Stomach smooth muscle (tissue), 2 donors: ENCODE measurements around the gene PARM1.
A peak's percentile ranks its signal among the peaks of the same experiment; 100 is the strongest.

Experiments used
- H3K27ac ChIP-seq: one replicate; pipeline ENCODE4 v1.7.0; 2013; ENCODE audit warnings: mild to moderate bottlenecking, low read length, inconsistent platforms
- H3K27me3 ChIP-seq, 2 donors: one replicate each; pipeline ENCODE4 v1.7.0; 2013; ENCODE audit warnings: low read length in 2 of 2; ENCODE audit not compliant: insufficient read depth in 2 of 2, control insufficient read depth in 1 of 2
- H3K36me3 ChIP-seq, 2 donors: one replicate each; pipeline ENCODE4 v1.7.0; 2013; ENCODE audit warnings: low read length in 2 of 2; ENCODE audit not compliant: control insufficient read depth in 2 of 2, insufficient read depth in 2 of 2
- H3K4me1 ChIP-seq: one replicate; pipeline ENCODE4 v1.7.0; 2013; ENCODE audit warnings: low read length; ENCODE audit not compliant: control insufficient read depth, insufficient read depth
- H3K4me3 ChIP-seq, 2 donors: one replicate each; pipeline ENCODE4 v1.7.0; 2013; ENCODE audit warnings: low read length in 2 of 2
- H3K9ac ChIP-seq, 2 donors: one replicate each; pipeline ENCODE4 v1.7.0; 2013; ENCODE audit warnings: low read length in 2 of 2, mild to moderate bottlenecking in 1 of 2
- H3K9me3 ChIP-seq, 2 donors: one replicate each; pipeline ENCODE4 v1.7.0; 2013; ENCODE audit warnings: low read length in 2 of 2; ENCODE audit not compliant: control insufficient read depth in 2 of 2
- donor health status: healthy.
- donor health status: Pancreatic carcinoma.

Gene PARM1

DNA sequence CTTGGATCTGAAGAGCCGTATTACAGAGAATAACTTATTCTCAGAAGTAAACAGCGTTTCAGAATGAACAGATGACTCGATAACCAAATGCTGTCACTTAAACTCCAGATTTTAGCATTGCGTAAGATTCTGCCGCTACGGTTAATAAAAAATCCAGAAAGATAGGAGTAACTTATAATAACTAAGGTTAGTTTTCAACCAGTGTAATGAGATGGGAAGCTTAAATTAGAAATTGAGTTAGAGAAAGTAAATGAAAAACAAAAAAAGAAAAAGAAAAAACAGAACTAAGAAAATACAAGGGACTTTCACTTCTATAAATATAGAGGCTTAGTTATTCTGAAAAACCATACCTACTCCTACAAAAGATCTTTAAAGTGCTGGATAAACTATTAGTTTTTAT, 13.1 kb upstream of the PARM1 start:
- Histone ChIP-seq H3K27ac (no peak overlapping the region), H3K4me1 (no peaks in the 10 kb centered on the region), H3K9ac (no peak overlapping the region), H3K9me3 (no peaks in the 10 kb centered on the region), H3K27me3 (no peaks in the 10 kb centered on the region), H3K4me3 (no peak overlapping the region), H3K36me3 (no peaks in the 10 kb centered on the region)

DNA sequence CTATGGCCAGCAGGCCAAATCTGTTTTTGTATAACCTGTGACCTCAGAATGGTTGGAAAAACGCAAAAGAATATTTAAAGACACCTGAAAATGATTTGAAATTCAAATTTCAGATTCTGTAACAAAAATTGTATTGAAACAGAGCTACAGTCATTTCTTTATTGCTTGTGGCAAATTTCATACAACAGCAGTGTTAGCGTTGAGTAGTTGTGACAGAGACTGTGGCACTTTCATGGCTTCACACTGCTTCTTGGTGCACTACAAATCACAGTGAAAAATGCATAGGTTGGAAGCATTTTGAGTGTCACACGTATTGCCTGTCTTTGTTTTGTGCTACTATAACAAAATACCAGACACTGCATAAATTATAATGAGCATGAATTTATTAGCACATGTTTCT, 12.2 kb upstream of the PARM1 start:
- Histone ChIP-seq H3K36me3 (no peaks in the 10 kb centered on the region), H3K27me3 (no peaks in the 10 kb centered on the region), H3K27ac (no peak overlapping the region), H3K9ac (no peak overlapping the region), H3K4me1 (no peaks in the 10 kb centered on the region), H3K9me3 (no peaks in the 10 kb centered on the region), H3K4me3 (no peak overlapping the region)

DNA sequence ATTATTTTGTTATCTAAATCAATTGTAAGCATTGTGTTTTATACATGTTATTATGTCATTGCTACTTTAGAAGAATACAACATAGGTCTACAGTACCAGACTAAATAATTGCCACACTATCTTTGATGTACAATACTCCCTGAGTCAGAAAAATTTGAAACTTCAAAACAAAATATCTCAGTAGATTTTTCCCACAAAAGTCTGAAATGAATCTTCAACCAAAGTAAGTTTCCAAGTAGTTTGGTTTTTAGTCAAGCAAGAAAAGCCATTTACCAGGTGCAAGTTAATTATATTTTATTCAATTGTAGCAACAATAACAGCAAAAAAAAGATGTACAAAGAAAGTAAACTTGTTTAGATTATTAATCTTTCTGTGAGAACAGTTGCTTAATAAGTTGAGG, 11.4 kb upstream of the PARM1 start:
- Histone ChIP-seq H3K27me3 (no peaks in the 10 kb centered on the region), H3K4me1 (no peaks in the 10 kb centered on the region), H3K9me3 (no peaks in the 10 kb centered on the region), H3K4me3 (no peak overlapping the region), H3K27ac (no peak overlapping the region), H3K36me3 (no peaks in the 10 kb centered on the region), H3K9ac (no peak overlapping the region)

DNA sequence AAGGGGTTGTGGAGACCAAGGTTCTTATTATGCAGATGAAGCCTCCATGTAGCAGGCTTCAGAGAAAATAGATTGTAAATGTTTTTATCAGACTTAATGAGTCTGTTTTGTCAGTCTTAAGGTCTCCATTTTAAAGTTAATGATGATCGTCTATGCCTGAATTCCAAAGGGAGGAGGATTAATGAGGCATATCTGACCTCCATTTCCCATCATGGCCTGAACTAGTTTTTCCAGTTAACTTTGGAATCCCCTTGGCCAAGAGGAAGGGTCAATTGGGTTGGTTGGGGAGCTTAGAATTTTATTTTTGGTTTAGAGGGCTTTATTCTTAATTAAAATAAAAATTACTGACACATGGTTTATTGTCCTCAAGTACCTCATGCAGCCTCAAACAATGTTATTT, 6.9 kb upstream of the PARM1 start:
- Histone ChIP-seq H3K9me3 (no peaks in the 10 kb centered on the region), H3K4me3 (no peak overlapping the region), H3K27me3 (no peaks in the 10 kb centered on the region), H3K27ac (no peak overlapping the region), H3K9ac (no peak overlapping the region), H3K36me3 (no peaks in the 10 kb centered on the region), H3K4me1 (no peaks in the 10 kb centered on the region)

DNA sequence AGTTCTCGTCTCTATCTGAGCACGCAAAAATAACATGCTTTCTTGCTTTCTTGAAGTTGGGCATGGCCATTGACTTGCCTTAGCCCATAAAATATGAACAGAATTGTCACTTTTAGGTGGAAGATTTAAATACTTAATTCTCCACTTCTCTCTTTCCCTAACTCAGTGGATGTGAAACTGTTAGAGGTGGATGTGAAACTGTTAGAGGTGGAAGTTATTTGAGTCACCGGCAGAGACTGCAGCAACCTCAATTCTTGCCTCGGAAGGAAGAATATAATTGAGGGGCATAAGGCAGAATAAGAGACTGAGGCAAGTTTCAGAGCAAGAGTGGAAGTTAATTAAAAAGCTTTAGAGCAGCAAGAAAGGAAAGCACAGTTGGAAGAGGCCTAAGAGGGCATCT, 2.8 kb upstream of the PARM1 start:
- Histone ChIP-seq H3K9ac (no peak overlapping the region), H3K4me3 (no peak overlapping the region), H3K27ac (no peak overlapping the region), H3K36me3 (no peaks in the 10 kb centered on the region), H3K4me1 (peaks cover 19% of the 10 kb centered on the region), H3K27me3 (no peaks in the 10 kb centered on the region), H3K9me3 (no peaks in the 10 kb centered on the region)

DNA sequence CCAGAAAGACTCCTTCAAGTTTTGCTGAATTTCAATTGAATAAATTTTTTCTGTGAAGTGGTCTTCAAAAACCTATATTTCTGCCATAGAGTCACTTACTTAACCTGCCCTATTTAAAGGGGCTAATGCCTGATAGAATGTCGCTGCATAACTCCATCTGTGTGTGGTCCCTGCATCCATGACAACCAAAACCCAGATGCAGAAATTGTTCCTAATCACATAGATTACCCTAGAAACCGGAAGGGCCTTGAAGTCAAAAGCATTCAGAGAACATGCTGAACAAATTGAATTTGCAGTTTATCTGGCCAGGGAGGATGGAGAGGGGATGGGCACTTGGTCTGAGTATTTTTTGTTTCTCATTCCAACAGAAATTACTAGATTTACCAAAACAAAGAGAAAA, 1.5 kb upstream of the PARM1 start:
- H3K36me3 ChIP-seq = no peaks in the 10 kb centered on the region

DNA sequence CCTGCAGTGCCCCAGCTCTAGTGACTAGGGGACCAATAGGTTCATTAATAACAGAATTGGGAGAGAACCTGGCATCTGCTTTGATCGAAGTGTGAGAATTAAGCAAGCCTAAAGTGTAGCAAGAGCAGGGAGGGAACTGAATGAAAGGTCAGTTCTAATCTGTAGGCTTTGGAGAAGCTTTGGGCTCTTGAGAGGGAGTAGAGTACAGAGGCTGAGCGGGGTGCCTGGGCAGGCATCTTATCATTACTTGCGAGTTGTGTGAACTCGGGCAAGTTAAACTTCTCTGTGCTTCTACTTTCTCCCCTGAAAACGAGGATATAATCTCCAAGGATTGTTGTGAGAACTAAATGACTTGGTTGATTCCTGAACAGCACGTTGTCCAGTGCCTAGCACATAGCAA, 906 bp upstream of the PARM1 start:
- H3K9me3 ChIP-seq = no peaks in the 10 kb centered on the region
- H3K9ac ChIP-seq = no peak overlapping the region
- peaks cover 19% of the 10 kb centered on the region for H3K4me1 ChIP-seq
- no peak overlapping the region for H3K4me3 ChIP-seq
- no peak overlapping the region for H3K27ac ChIP-seq
- no peaks in the 10 kb centered on the region for H3K36me3 ChIP-seq
- H3K27me3 ChIP-seq = no peaks in the 10 kb centered on the region

More for the DNA sequence above, 1.5 kb upstream of the PARM1 start:
- Histone ChIP-seq H3K27me3 (no peaks in the 10 kb centered on the region), H3K9me3 (no peaks in the 10 kb centered on the region), H3K27ac (no peak overlapping the region), H3K9ac (no peak overlapping the region), H3K4me1 (peaks cover 19% of the 10 kb centered on the region), H3K4me3 (no peak overlapping the region)

DNA sequence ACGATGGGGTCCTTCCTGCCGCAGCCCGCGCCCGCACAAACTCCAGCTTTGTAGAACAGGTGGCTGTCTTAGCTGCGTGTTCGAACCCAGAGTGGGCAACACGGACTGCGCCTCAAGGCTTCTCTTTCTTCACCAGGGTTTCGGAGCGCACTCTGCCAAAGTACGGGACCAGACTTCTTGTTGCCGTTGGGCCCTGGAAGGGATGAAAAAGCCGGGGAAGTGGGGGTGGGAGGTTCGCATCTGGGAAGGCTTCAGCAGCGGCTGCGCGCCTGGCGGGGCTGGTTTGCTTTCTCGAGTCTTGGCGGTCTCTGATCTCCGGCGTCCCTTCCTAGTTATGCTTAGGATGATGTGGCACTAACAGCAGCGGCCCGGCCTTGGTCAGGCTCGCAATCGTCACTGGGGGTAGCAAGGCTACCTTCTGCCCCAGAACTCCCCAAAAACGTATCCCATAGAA, 673 bp downstream of the PARM1 start:
- H3K27ac ChIP-seq = no peak overlapping the region
- H3K9ac ChIP-seq = peak overlapping the region in 1 of 2 donors; percentile 69
- H3K27me3 ChIP-seq = no peaks in the 10 kb centered on the region
- H3K36me3 ChIP-seq = no peaks in the 10 kb centered on the region
- no peaks in the 10 kb centered on the region for H3K9me3 ChIP-seq
- peak overlapping the region; percentile 76 to 82 for H3K4me3 ChIP-seq
- peaks cover 19% of the 10 kb centered on the region for H3K4me1 ChIP-seq

DNA sequence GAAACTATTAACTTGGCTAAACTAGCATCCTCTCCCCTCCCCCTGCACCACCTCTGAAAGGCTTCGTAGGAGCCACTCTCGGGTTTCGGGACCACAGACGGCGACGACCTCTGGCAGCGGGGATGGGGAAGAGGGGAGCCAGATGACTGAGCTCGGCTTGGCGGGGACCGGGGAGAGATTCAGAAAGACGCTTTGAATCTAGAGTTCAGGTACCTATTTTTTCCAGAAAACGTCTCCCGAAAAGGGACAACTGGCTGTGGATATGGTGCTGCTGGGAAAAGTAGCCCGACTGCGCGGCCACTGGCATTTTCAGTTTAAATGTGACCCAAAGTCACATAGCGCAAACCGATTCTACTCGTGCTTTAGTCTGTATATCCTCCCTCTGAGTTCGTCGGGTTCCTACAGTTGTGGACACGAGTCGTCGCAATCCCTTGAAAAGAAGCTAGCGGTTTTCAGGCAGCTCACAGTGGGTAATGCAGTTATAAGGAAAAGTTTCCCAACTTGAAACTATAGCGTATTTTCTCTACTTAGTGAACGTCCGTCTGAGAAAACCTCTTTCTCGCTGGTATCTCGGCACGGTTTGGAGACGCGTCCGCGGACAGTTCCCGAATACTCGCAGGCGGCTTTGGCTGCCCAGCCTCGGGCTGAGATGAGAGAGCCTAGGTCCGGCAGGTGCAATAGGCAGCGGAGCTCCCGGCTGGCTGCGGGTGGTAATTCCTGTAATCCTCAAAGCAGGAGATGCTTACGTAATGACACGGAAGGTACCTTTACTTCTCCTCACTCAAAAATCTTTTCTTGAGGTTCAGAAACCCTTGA, 1.3 kb downstream of the PARM1 start:
- Histone ChIP-seq H3K4me3 (peak overlapping the region; percentile 76 to 82), H3K4me1 (peaks cover 19% of the 10 kb centered on the region), H3K9me3 (no peaks in the 10 kb centered on the region), H3K27ac (no peak overlapping the region), H3K9ac (peak overlapping the region in 1 of 2 donors; percentile 69), H3K36me3 (no peaks in the 10 kb centered on the region), H3K27me3 (no peaks in the 10 kb centered on the region)

DNA sequence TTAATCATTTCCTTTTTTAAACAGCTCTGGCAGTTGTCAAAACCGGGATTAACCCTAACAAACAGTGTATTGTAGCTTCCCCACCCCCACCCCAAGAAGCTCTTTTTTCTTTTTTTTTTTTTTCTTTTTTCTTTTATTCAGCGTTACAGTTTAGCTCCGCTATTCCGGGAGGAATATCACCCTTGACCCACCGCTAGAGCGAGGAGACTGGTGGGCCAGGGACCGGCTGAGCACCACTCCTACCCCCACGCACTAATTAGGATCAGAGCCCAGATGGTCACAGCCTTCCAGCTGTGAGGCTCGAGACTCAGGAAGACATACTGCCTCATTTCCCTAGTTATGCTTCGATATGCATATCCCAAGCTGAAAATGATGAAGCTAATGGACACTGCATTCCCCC, 2.0 kb downstream of the PARM1 start:
- Histone ChIP-seq H3K27ac (no peak overlapping the region), H3K36me3 (no peaks in the 10 kb centered on the region), H3K9me3 (no peaks in the 10 kb centered on the region), H3K4me1 (peaks cover 19% of the 10 kb centered on the region), H3K9ac (no peak overlapping the region), H3K4me3 (peak overlapping the region; percentile 76 to 82), H3K27me3 (no peaks in the 10 kb centered on the region)

DNA sequence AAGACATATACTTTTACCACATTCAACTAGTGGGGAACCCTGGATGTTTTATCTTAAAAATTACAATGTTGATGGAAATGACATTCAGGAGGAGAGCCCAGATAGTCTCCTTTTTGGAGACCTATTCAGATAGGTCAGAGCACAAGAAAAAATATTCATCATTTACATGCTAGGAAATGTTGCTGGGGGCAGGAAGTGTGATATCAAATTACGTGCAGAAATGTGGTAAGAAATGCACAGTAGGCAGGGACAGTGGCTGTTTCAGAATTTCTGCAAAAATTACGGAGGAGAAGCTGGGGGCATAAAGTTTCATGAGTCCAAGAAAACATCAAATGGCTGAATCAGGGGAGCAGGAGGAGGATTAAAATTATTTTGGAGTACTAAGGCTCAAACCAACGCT, 8.2 kb downstream of the PARM1 start:
- no peak overlapping the region for H3K27ac ChIP-seq
- no peaks in the 10 kb centered on the region for H3K36me3 ChIP-seq
- no peak overlapping the region for H3K9ac ChIP-seq
- no peak overlapping the region for H3K4me3 ChIP-seq
- no peaks in the 10 kb centered on the region for H3K27me3 ChIP-seq
- no peaks in the 10 kb centered on the region for H3K9me3 ChIP-seq
- no peaks in the 10 kb centered on the region for H3K4me1 ChIP-seq
